ENCODE data around the gene NGFR.
"Not testable (repeated sequence)": the region's sequence is repeated elsewhere in the genome, so short reads cannot be mapped to it uniquely, and the experiment has no call there.

Gene NGFR

GRCh38 chr17:49494399-49494985, 601 bp upstream of the NGFR start:
- peak overlapping the region; percentile 15 for H3K4me3 ChIP-seq (ENCODE audit: low read depth, low read length)
- no peak for DNase-seq (ENCODE audit: low read depth)

DNA sequence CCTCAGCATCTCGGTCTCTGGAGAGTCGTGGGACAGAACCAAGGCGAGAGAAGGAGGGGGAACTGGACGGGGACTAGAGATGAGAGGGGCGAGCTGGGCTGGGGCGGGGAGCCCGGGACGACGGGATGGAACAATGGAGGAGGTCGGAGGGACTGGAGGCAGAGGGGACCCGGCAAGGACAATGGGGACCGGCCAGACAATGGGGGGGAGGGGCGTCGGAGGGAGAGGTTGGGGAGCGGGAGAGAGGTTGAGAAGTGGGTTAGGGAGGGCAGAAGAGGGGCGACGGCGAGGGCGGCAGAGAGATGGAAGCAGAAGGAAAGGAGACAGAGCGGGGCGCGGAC, 719 bp downstream of the NGFR start:
- H3K4me3 ChIP-seq (ENCODE audit: low read depth, low read length), result peak overlapping the region; percentile 47
- no peak for DNase-seq (ENCODE audit: low read depth)

DNA sequence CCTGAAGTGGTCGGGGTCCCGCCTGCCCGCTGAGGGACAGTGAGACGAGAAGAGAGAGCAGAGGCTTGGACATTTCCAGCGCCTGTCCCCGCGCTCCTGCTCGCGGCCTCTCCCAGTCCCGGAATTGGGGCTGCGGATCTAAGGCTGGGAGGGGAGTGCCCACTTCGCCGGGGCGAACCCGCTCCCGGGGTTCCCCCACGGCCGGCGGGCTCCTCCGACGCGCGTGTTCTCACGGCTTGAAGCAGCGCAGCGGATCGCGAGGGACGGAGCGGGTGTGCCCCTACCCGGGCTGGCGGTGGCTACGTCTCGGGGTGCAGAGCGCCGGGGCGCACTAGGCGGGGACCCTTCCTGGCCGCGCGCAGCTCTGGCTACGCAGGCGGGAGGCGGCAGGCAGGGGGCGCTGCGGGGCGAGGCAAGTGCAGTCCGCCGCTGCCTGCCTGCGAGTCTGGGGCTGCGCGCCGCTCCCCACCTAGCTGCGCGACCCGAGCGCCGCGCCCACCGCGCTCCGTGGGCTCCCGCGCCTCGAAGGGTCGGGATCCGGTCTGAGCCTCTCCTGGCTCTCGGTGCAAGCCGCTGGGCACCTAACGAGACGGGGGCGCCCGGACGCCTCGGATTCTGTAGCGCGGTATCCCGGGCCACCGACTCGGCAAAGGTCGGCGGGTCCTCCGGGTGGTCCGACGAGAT, 1.2 kb downstream of the NGFR start:
- DNase-seq (ENCODE audit: low read depth), result no peak
- H3K4me3 ChIP-seq (ENCODE audit: low read depth, low read length), result peak overlapping the region; percentile 47

- peak overlapping the region; percentile 47 for H3K4me3 ChIP-seq (ENCODE audit: low read depth, low read length)
Observed at GRCh38 chr17:49496867-49497147, 1.7 kb downstream of the NGFR start.

GRCh38 chr17:49497148-49498028, 2.3 kb downstream of the NGFR start:
- DNase-seq (ENCODE audit: low read depth), result no peak
- peak overlapping the region; percentile 47 for H3K4me3 ChIP-seq (ENCODE audit: low read depth, low read length)

More at GRCh38 chr17:49496867-49497147, 1.7 kb downstream of the NGFR start:
- DNase-seq (ENCODE audit: low read depth), result no peak

GRCh38 chr17:49498029-49498615, 3.0 kb downstream of the NGFR start:
- H3K4me3 ChIP-seq (ENCODE audit: low read depth, low read length), result no peak overlapping the region
- no peak for DNase-seq (ENCODE audit: low read depth)

DNA sequence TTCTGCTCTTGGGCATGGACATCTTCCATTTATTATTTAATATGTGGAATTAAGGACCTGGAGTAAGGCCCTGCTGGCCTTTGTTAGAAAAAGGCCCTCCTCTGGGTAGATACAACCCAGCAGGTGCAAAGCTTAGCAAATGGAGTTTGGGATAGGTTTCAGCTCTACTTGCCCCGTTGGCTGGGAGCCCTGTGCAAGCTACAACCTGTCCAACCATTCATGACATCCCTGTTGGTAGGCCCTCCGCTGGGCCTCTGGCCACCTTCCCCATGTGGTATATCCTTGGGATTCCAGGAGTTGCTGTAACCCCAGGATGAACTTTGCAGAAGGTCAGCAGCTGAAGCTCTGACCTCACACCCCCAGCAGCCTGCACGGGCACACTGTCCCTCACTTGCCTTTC, 6.4 kb downstream of the NGFR start:
- DNase-seq (ENCODE audit: low read depth), result no peak

GRCh38 chr17:49502254-49502653, 7.2 kb downstream of the NGFR start:
- no peak for DNase-seq (ENCODE audit: low read depth)
- no peak overlapping the region for H3K4me3 ChIP-seq (ENCODE audit: low read depth, low read length)

More for the DNA sequence above, 6.4 kb downstream of the NGFR start:
- H3K4me3 ChIP-seq (ENCODE audit: low read depth, low read length), result no peak overlapping the region

GRCh38 chr17:49502680-49503079, 7.6 kb downstream of the NGFR start:
- DNase-seq (ENCODE audit: low read depth); H3K4me3 ChIP-seq (ENCODE audit: low read depth, low read length): not testable (repeated sequence)

- no peak for DNase-seq (ENCODE audit: low read depth)
- H3K4me3 ChIP-seq (ENCODE audit: low read depth, low read length), result no peak overlapping the region
Observed at GRCh38 chr17:49504369-49504768, 9.3 kb downstream of the NGFR start.

DNA sequence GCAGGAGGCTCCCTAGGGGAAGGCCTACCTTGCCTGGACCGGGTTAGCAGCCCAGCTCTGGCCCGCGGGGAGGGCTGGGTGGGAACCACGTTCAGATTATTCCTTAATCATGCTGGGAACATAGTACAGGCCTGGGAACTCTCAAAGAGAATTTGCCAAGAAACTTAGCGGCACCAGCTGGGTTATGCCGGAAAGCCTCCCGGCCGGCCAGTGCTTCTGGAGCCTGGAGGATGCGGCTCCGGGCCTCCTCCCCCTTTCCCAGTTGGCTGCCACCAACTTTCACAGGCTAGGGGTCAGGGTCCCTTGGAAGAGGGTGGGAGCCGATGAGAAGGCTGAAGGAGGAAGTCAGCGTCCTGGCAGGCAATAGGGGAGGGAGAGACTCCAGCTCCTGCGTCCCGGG, 10.8 kb downstream of the NGFR start:
- no peak for DNase-seq (ENCODE audit: low read depth)
- no peak overlapping the region for H3K4me3 ChIP-seq (ENCODE audit: low read depth, low read length)

GRCh38 chr17:49506282-49506681, 11.2 kb downstream of the NGFR start:
- H3K4me3 ChIP-seq (ENCODE audit: low read depth, low read length), result no peak overlapping the region
- DNase-seq (ENCODE audit: low read depth), result no peak

DNA sequence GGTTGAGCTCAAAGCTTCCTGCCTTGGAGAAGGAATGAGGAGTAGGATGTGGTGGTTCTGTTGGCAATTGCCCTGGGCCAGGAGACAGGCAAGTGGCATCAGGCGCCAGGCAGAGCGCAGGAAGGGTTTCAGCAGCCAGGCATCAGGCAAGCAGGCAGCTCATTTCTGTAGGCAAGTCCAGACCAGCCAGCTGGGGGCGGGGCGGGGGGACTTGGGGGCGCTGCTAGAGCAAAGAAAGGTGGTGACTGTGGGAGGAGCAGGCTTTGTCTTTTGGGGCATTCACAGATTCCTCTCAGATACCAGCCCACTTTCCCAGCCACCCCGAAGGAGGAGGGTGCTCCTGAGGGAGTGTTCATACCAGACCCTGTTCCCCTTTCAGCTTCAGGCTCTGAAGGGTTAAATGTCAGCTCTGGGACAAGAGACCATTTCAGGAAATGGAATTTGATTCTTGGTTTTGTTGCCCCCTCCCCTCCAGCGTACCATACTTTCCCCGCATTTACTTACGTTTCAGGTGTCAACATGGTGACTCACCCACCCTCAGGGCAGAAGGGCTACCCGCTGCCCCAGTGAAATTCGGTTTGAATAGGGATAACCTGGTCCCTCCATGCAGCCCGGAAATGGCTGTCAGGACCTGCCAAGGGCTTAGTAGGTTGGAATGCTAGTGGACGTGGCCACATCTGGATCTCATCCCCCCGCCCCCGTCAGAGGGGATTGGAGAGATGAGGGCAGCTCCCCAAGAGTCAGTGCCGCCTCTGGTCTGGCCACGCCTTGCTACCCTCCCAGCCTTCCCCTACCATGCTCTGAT, 13.2 kb downstream of the NGFR start:
- DNase-seq (ENCODE audit: low read depth), result no peak
- no peak overlapping the region for H3K4me3 ChIP-seq (ENCODE audit: low read depth, low read length)

DNA sequence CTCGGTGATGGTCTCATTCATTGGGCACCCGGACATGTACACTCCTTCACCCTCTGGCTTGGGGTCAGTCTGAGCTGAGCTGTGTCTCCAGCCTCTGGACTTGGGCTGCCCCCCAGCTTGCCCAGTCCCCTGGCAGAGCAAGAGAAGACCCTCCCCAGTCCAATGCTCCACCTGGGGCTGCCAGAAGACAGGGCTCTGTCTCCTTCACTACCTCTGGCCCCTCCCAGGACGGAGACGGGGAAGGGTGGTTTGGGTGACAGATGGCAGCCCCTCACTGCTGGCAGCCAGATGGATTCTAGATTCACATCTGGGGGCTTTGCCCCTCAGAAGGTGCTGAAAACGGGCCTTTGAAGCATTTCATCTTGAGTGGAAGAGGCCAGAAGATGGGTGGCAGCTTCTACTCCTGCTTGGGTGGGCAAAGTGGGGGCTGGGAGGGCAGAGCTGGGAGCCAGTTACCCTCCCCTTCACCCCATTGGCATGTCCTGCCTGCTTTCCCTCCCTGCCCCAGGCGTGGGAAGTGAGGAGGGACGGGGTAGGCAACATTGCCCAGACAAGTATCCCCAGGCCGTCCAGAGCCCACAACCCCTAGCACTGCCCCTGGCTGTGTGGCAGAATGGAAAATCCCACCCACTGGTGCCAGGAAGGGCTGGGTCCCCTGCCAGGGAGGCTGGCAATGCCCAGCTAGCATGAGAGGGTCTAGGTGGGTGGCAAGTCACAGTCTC, 13.9 kb downstream of the NGFR start:
- no peak for DNase-seq (ENCODE audit: low read depth)

GRCh38 chr17:49509588-49509917, 14.5 kb downstream of the NGFR start:
- H3K4me3 ChIP-seq (ENCODE audit: low read depth, low read length), result no peak overlapping the region
- DNase-seq (ENCODE audit: low read depth), result no peak

More for the DNA sequence above, 13.9 kb downstream of the NGFR start:
- H3K4me3 ChIP-seq (ENCODE audit: low read depth, low read length), result no peak overlapping the region

DNA sequence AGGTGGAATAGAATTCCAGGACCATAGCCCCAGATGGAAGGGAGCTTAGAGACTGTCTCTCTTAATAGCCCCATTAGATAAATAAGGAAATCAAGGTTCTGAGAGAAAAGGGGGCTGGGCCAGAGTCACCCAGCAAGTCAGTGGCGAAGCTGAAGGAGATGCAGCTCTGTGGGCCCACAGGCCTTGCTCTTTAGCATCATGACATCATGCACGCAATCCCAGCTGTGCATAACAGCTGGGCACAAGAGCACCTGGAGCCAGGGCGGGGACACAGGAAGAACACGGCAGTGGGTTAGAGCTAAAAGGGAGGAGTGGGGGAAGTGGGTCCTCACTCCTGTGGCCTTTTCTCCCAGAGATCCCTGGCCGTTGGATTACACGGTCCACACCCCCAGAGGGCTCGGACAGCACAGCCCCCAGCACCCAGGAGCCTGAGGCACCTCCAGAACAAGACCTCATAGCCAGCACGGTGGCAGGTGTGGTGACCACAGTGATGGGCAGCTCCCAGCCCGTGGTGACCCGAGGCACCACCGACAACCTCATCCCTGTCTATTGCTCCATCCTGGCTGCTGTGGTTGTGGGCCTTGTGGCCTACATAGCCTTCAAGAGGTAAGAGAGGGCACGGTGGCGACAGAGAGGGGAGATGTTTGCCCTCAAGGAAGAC, 15.1 kb downstream of the NGFR start:
- DNase-seq (ENCODE audit: low read depth), result no peak
- no peak overlapping the region for H3K4me3 ChIP-seq (ENCODE audit: low read depth, low read length)

DNA sequence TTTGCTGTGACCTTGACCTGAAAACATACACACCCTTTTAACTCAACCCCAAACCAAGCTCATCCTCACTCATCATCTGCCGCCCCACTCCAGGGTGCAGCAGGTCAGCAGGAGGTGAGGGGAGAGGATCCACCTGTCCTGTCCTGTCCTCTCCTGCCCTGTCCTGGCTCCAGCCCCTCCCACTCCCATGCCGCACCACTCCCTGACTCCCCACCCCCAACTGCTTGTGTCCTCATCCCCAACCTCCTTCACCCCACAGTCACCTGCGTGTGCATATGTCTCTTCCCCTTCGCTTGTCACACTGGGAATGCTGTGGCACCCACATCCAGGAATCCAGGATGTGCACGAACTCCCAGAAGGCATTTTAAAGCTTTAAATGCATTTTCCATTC, 15.6 kb downstream of the NGFR start:
- DNase-seq (ENCODE audit: low read depth), result no peak
- H3K4me3 ChIP-seq (ENCODE audit: low read depth, low read length), result no peak overlapping the region

GRCh38 chr17:49511810-49512209, 16.7 kb downstream of the NGFR start:
- no peak for DNase-seq (ENCODE audit: low read depth)
- H3K4me3 ChIP-seq (ENCODE audit: low read depth, low read length), result no peak overlapping the region

Data from skeletal muscle cell (primary cell).